ENCODE results near the gene AATK. TPM values are rescaled to one million over a fixed set of nuclear protein-coding genes. Genes with fewer than 3 reads are reported as not detected.

AATK gene
- total and polyA plus RNA-seq, 2 of the 13 experiments (the other 11 are each of a cell fraction or from before 2014, with no cell fraction given) = 2.9 to 8.4 TPM

- Histone ChIP-seq H3K4me1 (ENCODE audit: insufficient read depth, low read length) (peaks cover 34% of the 10 kb centered on the region), H3K9ac (ENCODE audit: insufficient read depth, low read depth, low read length) (peak overlapping the region; percentile 75), H3K27ac (ENCODE audit: extremely low read length, insufficient read depth, low read length) (peak overlapping the region; percentile 86), H3K4me3 (replicated peaks in 1 of 3; ENCODE audit: insufficient read depth in 1 of 3, low read depth in 2 of 3, low read length in 3 of 3) (peak overlapping the region in 1 of 3 experiments; percentile 36; a peak in 1 of 6 replicates), H3K9me3 (ENCODE audit: low read length) (no peaks in the 10 kb centered on the region), H3K27me3 (ENCODE audit: control insufficient read depth in 1 of 2, insufficient read depth in 2 of 2, low read length in 2 of 2) (no peaks in the 10 kb centered on the region), H3K79me2 (ENCODE audit: insufficient read depth, low read length) (peaks cover 4% of the 10 kb centered on the region), H2AFZ (ENCODE audit: low read length) (no peak overlapping the region), H4K20me1 (ENCODE audit: insufficient read depth, low read length) (no peaks in the 10 kb centered on the region), H3K36me3 (replicated peaks in 1 of 2; ENCODE audit: control insufficient read depth in 1 of 2, insufficient read depth in 2 of 2, low read length in 2 of 2) (peaks cover 31 to 40% of the 10 kb centered on the region in 2 experiments), H3K4me2 (ENCODE audit: low read depth, low read length) (peak overlapping the region; percentile 54)
- intact Hi-C loops (cut with micrococcal nuclease; ENCODE audit: unreplicated experiment) = loop anchor here (5.0 kb wide), 1 partner anchor 36 kb away; no protein-coding TSS in a partner anchor
- 6% methylated on average over 13 of the region's 27 CpGs for WGBS (ENCODE audit: low lambda C conversion rate)
- DNase-seq (ENCODE audit: low spot score) (peak; percentile 94), FAIRE-seq (peak; percentile 97), ATAC-seq (peak; percentile 93)
- in situ Hi-C loops (cut with HindIII; ENCODE audit: extremely low pct_ligation_motif_present, low pct_unique_long_range_greater_than_20kb) = loop anchor here (5.0 kb wide), 1 partner anchor 41 kb away; no protein-coding TSS in a partner anchor
- ChIA-PET POLR2A (interaction anchor here (0.7 to 1.7 kb wide), 18 partner anchors 9 to 628 kb away, joined by 3 to 20 read pairs (median 5); partner anchors contain the start of gene BAIAP2), CTCF (ENCODE audit: low intra/inter-chr PET ratio, low total read pairs) (interaction anchor here (0.9 kb wide), 1 partner anchor 18 kb away, joined by 3 read pairs; no protein-coding TSS in a partner anchor)
- BruUV-seq (replicated peaks) = no TSS peak
- TF ChIP-seq RERE (CRISPR knock-in tag; IDR thresholded peaks at IDR 0.05; ENCODE audit: low read depth) (peak; percentile 67; the same call in 1 of the 2 replicates), KDM2A (CRISPR knock-in tag; IDR thresholded peaks at IDR 0.05; ENCODE audit: borderline replicate concordance, low read depth) (peak; percentile 92), MAFG (CRISPR knock-in tag; IDR thresholded peaks at IDR 0.05) (no peak), ZFX (CRISPR knock-in tag; IDR thresholded peaks at IDR 0.05; ENCODE audit: low read depth) (peak; percentile 92), DZIP1 (CRISPR knock-in tag; IDR thresholded peaks at IDR 0.05) (peak; percentile 65; the same call in 1 of the 2 replicates), ZNF350 (CRISPR knock-in tag; IDR thresholded peaks at IDR 0.05; ENCODE audit: borderline replicate concordance, low read depth) (peak; percentile 93; the same call in 1 of the 2 replicates), ARID4A (CRISPR knock-in tag; IDR thresholded peaks at IDR 0.05; ENCODE audit: borderline replicate concordance) (peak; percentile 96), EZH2 (conservative IDR thresholded peaks at IDR 0.05; ENCODE audit: low read depth, low read length) (no peak), ZNF564 (CRISPR knock-in tag; IDR thresholded peaks at IDR 0.05) (peak; percentile 92), SCMH1 (CRISPR knock-in tag; IDR thresholded peaks at IDR 0.05; ENCODE audit: borderline replicate concordance) (no peak)
Measured at GRCh38 chr17:81083125-81083765, 82.8 kb downstream of the AATK start.

Data from HepG2 (cell line).